Neural cell (in vitro differentiated cells): ENCODE results near the gene LBX2.
"Not testable (repeated sequence)": the region's sequence is repeated elsewhere in the genome, so short reads cannot be mapped to it uniquely, and the experiment has no call there.

ENCODE experiments used
- POLR2AphosphoS5 ChIP-seq: IDR thresholded peaks from 2 replicates; pipeline ENCODE4 v1.6.1; 2012
- REST ChIP-seq: IDR thresholded peaks from 2 replicates; pipeline ENCODE4 v1.6.1; 2012; ENCODE audit warnings: borderline replicate concordance

- TF ChIP-seq REST, POLR2AphosphoS5: not testable (repeated sequence)
Observed at GRCh38 chr2:74460187-74460586, 39.2 kb downstream of the LBX2 start.
